Testis (tissue), 3 donors: Measurements from ENCODE around the gene GPD2. TPM values are rescaled to one million over a fixed set of nuclear protein-coding genes. Genes with fewer than 3 reads are reported as not detected.
A peak's percentile ranks its signal among the peaks of the same experiment; 100 is the strongest.

Experiments used
- DNase-seq: peaks from one replicate; pipeline ENCODE4 v3.0.0-alpha.2; 2019
- H3K27ac ChIP-seq, 2 donors: fragments of 200-600 bp; sonication (generic); one replicate each; pipeline ENCODE4 v1.5.1; 2019
- H3K27me3 ChIP-seq: fragments of 200-600 bp; sonication (generic); one replicate; pipeline ENCODE4 v1.5.1; 2019
- H3K36me3 ChIP-seq: fragments of 200-600 bp; sonication (generic); one replicate; pipeline ENCODE4 v1.5.1; 2017; ENCODE audit warnings: low read depth; ENCODE audit errors: missing control alignments
- H3K4me1 ChIP-seq: fragments of 200-600 bp; sonication (generic); one replicate; pipeline ENCODE4 v1.5.1; 2019
- H3K4me3 ChIP-seq, 2 donors: fragments of 200-600 bp; sonication (generic); one replicate each; pipeline ENCODE4 v1.5.1; 2017 to 2019
- H3K9me3 ChIP-seq: fragments of 200-600 bp; sonication (generic); one replicate; pipeline ENCODE4 v1.5.1; 2017
- CTCF ChIP-seq, 3 experiments: fragments of 450-650 bp in 2 of 3; fragments of 200-600 bp in 1 of 3; sonication (generic) in 1 of 3; IDR thresholded peaks; one replicate each; pipeline ENCODE4 v1.5.1; 2016 to 2019; ENCODE audit warnings: antibody characterized with exemption in 3 of 3, mild to moderate bottlenecking in 2 of 3, moderate library complexity in 1 of 3
- POLR2A ChIP-seq: fragments of 450-650 bp; IDR thresholded peaks from one replicate; pipeline ENCODE4 v1.6.1; 2017; ENCODE audit warnings: antibody characterized with exemption, mild to moderate bottlenecking, moderate library complexity
- WGBS, 2 donors: methylation state at CpG; one replicate each; pipeline ENCODE4 v1.1.5; 2018; 5-methylcytosine and 5-hydroxymethylcytosine counted together
- intact Hi-C: fragments of 100-400 bp; cut with DNase I; formaldehyde crosslinking; loops from one replicate; pipeline ENCODE4 v1.15.1; 2023; ENCODE audit warnings: low total_unique reads
- polyA plus RNA-seq: library from polyadenylated mRNA; stranded (reverse); fragments of 350-450 nt; fragmentation: Illumina TruSeq; extraction: RNeasy Lipid Tissue Mini Kit (QIAGEN cat#74804); gene quantifications from one replicate; pipeline ENCODE4 v1.2.3, GENCODE V29; 2014; ENCODE audit warnings: low read depth, low replicate concordance; ENCODE audit not compliant: insufficient read depth
- total RNA-seq, 2 donors: library from RNA; depleted of rRNA; stranded (reverse); fragments of >200 nt; gene quantifications; one replicate each; pipeline ENCODE4 v1.2.3, GENCODE V29; 2016

GPD2 gene
- total and polyA plus RNA-seq, 3 donors from 2014 or later, result 24.2 to 33.4 (median 25.8) TPM

GRCh38 chr2:156430236-156430979 lies 5.8 kb upstream of the GPD2 start:
- TF ChIP-seq POLR2A (no peak), CTCF (IDR thresholded peaks at IDR 0.05) (no peak)
- WGBS, 2 donors, result 82 to 90% methylated on average over 2 of the region's 2 CpGs
- no peak overlapping the region for H3K4me3 ChIP-seq
- no peaks in the 10 kb centered on the region for H3K36me3 ChIP-seq
- H3K9me3 ChIP-seq, result no peaks in the 10 kb centered on the region
- peak overlapping the region in 1 of 2 donors; percentile 2 for H3K27ac ChIP-seq
- intact Hi-C loops, result no loop called here
- peaks cover 8% of the 10 kb centered on the region for H3K4me1 ChIP-seq
- no peaks in the 10 kb centered on the region for H3K27me3 ChIP-seq
- DNase-seq, result no peak

- no peak for DNase-seq
- intact Hi-C loops, result no loop called here
- no peak for TF ChIP-seq POLR2A
- TF ChIP-seq CTCF (IDR thresholded peaks at IDR 0.05), result no peak
- Histone ChIP-seq H3K4me3 (no peak overlapping the region), H3K36me3 (no peaks in the 10 kb centered on the region), H3K4me1 (peaks cover 8% of the 10 kb centered on the region), H3K9me3 (no peaks in the 10 kb centered on the region), H3K27me3 (no peaks in the 10 kb centered on the region), H3K27ac (peak overlapping the region in 1 of 2 donors; percentile 2)
- WGBS, 2 donors, result 78 to 88% methylated on average over 1 of the region's 1 CpG
Measured at GRCh38 chr2:156430980-156431358, 5.2 kb upstream of the GPD2 start.

GRCh38 chr2:156434461-156435291 lies 1.5 kb upstream of the GPD2 start:
- TF ChIP-seq CTCF (IDR thresholded peaks at IDR 0.05) (no peak), POLR2A (no peak)
- Histone ChIP-seq H3K27ac (peak overlapping the region in 1 of 2 donors; percentile 97), H3K4me3 (peak overlapping the region; percentile 65 to 78), H3K4me1 (peaks cover 15% of the 10 kb centered on the region), H3K27me3 (no peaks in the 10 kb centered on the region), H3K9me3 (no peaks in the 10 kb centered on the region), H3K36me3 (no peaks in the 10 kb centered on the region)
- intact Hi-C loops, result no loop called here
- no peak for DNase-seq
- WGBS, 2 donors, result 37 to 41% methylated on average over 8 of the region's 8 CpGs

GRCh38 chr2:156435396-156435717 lies 822 bp upstream of the GPD2 start:
- DNase-seq, result no peak
- TF ChIP-seq POLR2A, result no peak
- no peak for TF ChIP-seq CTCF (IDR thresholded peaks at IDR 0.05)
- intact Hi-C loops, result no loop called here
- Histone ChIP-seq H3K4me3 (peak overlapping the region; percentile 65 to 78), H3K4me1 (peaks cover 15% of the 10 kb centered on the region), H3K27ac (peak overlapping the region; percentile 97), H3K36me3 (no peaks in the 10 kb centered on the region), H3K9me3 (no peaks in the 10 kb centered on the region), H3K27me3 (no peaks in the 10 kb centered on the region)
- WGBS, 2 donors, result 8 to 9% methylated on average over 6 to 8 of the region's 18 CpGs
